Heart left ventricle (tissue), 16 donors: ENCODE data around the gene YIF1B. TPM values are rescaled to one million over a fixed set of nuclear protein-coding genes. Genes with fewer than 3 reads are reported as not detected.
A peak's percentile ranks its signal among the peaks of the same experiment; 100 is the strongest.

Experiments
- ATAC-seq, 4 donors: fragments of 200-7000 bp; cut with Tn5 transposase; one replicate each; pipeline ENCODE4 v1.9.1; 2020 to 2022; ENCODE audit warnings: moderate library complexity in 4 of 4, mild to moderate bottlenecking in 3 of 4, moderate number of reproducible peaks in 1 of 4
- DNase-seq, 5 donors: peaks; one replicate each; pipeline ENCODE4 v3.0.0-alpha.2; 2020
- H3K27ac ChIP-seq, 12 donors: fragments of 200-600 bp; sonication (generic) in 4 of 12; one replicate each; pipeline versions ENCODE4 v1.5.0 to v1.8.0; 2016 to 2022; ENCODE audit warnings: mild to moderate bottlenecking in 2 of 12
- H3K27me3 ChIP-seq, 9 donors: fragments of 200-600 bp; sonication (generic) in 2 of 9; one replicate each; pipeline versions ENCODE4 v1.5.1 to v1.8.0; 2016 to 2022; ENCODE audit warnings: mild to moderate bottlenecking in 3 of 9
- H3K36me3 ChIP-seq, 9 donors: fragments of 200-600 bp; sonication (generic) in 2 of 9; one replicate each; pipeline versions ENCODE4 v1.5.0 to v1.8.0; 2018 to 2022; ENCODE audit warnings: mild to moderate bottlenecking in 2 of 9
- H3K4me1 ChIP-seq, 12 donors: fragments of 200-600 bp; sonication (generic) in 4 of 12; one replicate each; pipeline versions ENCODE4 v1.5.0 to v1.8.0; 2016 to 2022; ENCODE audit warnings: mild to moderate bottlenecking in 3 of 12
- H3K4me3 ChIP-seq, 12 donors: fragments of 200-600 bp; sonication (generic) in 4 of 12; one replicate each; pipeline versions ENCODE4 v1.5.0 to v1.8.0; 2017 to 2022; ENCODE audit warnings: mild to moderate bottlenecking in 9 of 12, moderate library complexity in 4 of 12
- H3K9me3 ChIP-seq, 12 donors: fragments of 200-600 bp; sonication (generic) in 4 of 12; one replicate each; pipeline versions ENCODE4 v1.5.0 to v1.8.0; 2016 to 2022; ENCODE audit warnings: mild to moderate bottlenecking in 1 of 12
- CTCF ChIP-seq, 12 donors: fragments of 200-600 bp; sonication (generic) in 4 of 12; IDR thresholded peaks; one replicate each; pipeline versions ENCODE4 v1.5.0 to v1.8.0; 2018 to 2022; ENCODE audit warnings: antibody characterized with exemption in 12 of 12, mild to moderate bottlenecking in 5 of 12
- POLR2A ChIP-seq, 2 donors: fragments of 450-650 bp; IDR thresholded peaks; one replicate each; pipeline ENCODE4 v1.6.1; 2017; ENCODE audit warnings: antibody characterized with exemption in 2 of 2, mild to moderate bottlenecking in 2 of 2, moderate library complexity in 2 of 2
- WGBS, 4 donors: extraction: QIAGEN DNeasy Blood & Tissue Kit in 2 of 4; methylation state at CpG; one replicate each; pipeline versions ENCODE4 v1.1.5 to v1.1.7; 2013 to 2018; 5-methylcytosine and 5-hydroxymethylcytosine counted together
- intact Hi-C, 10 donors: fragments of 100-400 bp; cut with DNase I; formaldehyde crosslinking; loops; one replicate each; pipeline versions ENCODE4 v1.11.1 to v1.14.2; 2022
- polyA plus RNA-seq, 2 donors: library from polyadenylated mRNA; stranded (reverse); fragments of 200-250 nt; gene quantifications; one replicate each; pipeline ENCODE4 v1.2.3, GENCODE V29; 2013
- total RNA-seq, 9 donors: library from RNA; depleted of rRNA in 2 of 9; stranded (reverse); fragments of >200 nt in 2 of 9; fragmentation: NEBNext Ultra II Directional in 3 of 9; extraction: Animal tissue kit (Norgen Biotek cat#: 25700) in 3 of 9; gene quantifications; one replicate each; pipeline versions ENCODE4 v1.1.0 to v1.2.4, GENCODE V29; 2016 to 2023
- donor health status: ischemic (EF 13 %, LVEDD 7.1; RV severe dilation, severe dysfunction).
- donor health status: healthy with polysubstance abuse.
- donor health status: DM: no; HTN: yes; CAD: no.
- donor health status: DM: no; HTN: no; CAD: no.
- donor health status: ischemic (EF 25% LVEDD 6.9; RV normal size, moderate dysfunction).
- donor health status: ischemic (EF 25% LVEDD 5.7; RV mildly dilated, moderate dysfunction).
- donor health status: healthy.
- donor health status: DM: yes; HTN: yes; CAD: no.
- donor health status: ischemic (EF 35%, LVEDD 5.7; RV mildly dilated, moderate dysfunction).
- donor health status: nonischemic (EF 11% LVEDD 7.7; RV severe dilation, severe dysfunction).
- donor health status: DM: yes; HTN: yes; CAD: no.
- donor health status: PGD.
- donor health status: ischemic (EF 29% LVEDD 5.4; RV normal size, mild dysfunction).
- donor health status: nonischemic (EF 23%, LVEDD 6.1; RV moderate dilation, normal function).

Gene YIF1B
- total and polyA plus RNA-seq, 11 donors, result 26.4 to 113 (median 32.5) TPM

- H3K36me3 ChIP-seq, result no peaks in the 10 kb centered on the region
- 21 to 29% (median 25%) methylated on average over 8 to 9 of the region's 9 CpGs for WGBS, 4 donors
- peak overlapping the region in 6 of 12 donors; percentile 17 to 45 (median 33) for H3K27ac ChIP-seq
- ATAC-seq, result peak in 3 of 4 donors; percentile 42 to 60 (median 50)
- peaks cover 4 to 52% (median 33%) of the 10 kb centered on the region in 12 donors for H3K4me1 ChIP-seq
- no peaks in the 10 kb centered on the region for H3K27me3 ChIP-seq
- no peak overlapping the region for H3K4me3 ChIP-seq
- H3K9me3 ChIP-seq, result no peaks in the 10 kb centered on the region
- peak in 4 of 5 donors; percentile 51 to 60 (median 55) for DNase-seq
- TF ChIP-seq CTCF (IDR thresholded peaks at IDR 0.05) (no peak), POLR2A (IDR thresholded peaks at IDR 0.05) (no peak)
- intact Hi-C loops, result loop anchor here in 4 of 10 donors (5.0 kb wide), 3 partner anchors 38 to 48 kb away; partner anchors contain the start of genes KCNK6 (in 2 of the 4) and YIF1B (in 2 of the 4)
Observed at GRCh38 chr19:38274739-38275138, 41.0 kb downstream of the YIF1B start.

- intact Hi-C loops, result no loop called here
- Histone ChIP-seq H3K27ac (no peak overlapping the region), H3K4me1 (peaks cover 4 to 40% (median 26%) of the 10 kb centered on the region in 12 donors), H3K36me3 (no peaks in the 10 kb centered on the region), H3K27me3 (no peaks in the 10 kb centered on the region), H3K4me3 (no peak overlapping the region), H3K9me3 (no peaks in the 10 kb centered on the region)
- DNase-seq, result no peak
- TF ChIP-seq POLR2A (IDR thresholded peaks at IDR 0.05), result no peak
- 69 to 81% (median 74%) methylated on average over 2 of the region's 2 CpGs for WGBS, 4 donors
- ATAC-seq, result no peak
Observed at GRCh38 chr19:38273499-38273898, 42.2 kb downstream of the YIF1B start.

- peaks cover 0 to 16% (median 12%) of the 10 kb centered on the region in 12 donors for H3K4me1 ChIP-seq
- no peaks in the 10 kb centered on the region for H3K36me3 ChIP-seq
- intact Hi-C loops, result no loop called here
- H3K27ac ChIP-seq, result no peak overlapping the region
- H3K9me3 ChIP-seq, result no peaks in the 10 kb centered on the region
- H3K4me3 ChIP-seq, result no peak overlapping the region
- WGBS, 4 donors, result 68 to 85% (median 82%) methylated on average over 5 of the region's 5 CpGs
- DNase-seq, result no peak
- no peak for TF ChIP-seq CTCF (IDR thresholded peaks at IDR 0.05)
- no peak for TF ChIP-seq POLR2A (IDR thresholded peaks at IDR 0.05)
- ATAC-seq, result no peak
- H3K27me3 ChIP-seq, result no peaks in the 10 kb centered on the region
Observed at GRCh38 chr19:38270587-38271167, 45.1 kb downstream of the YIF1B start.

GRCh38 chr19:38268539-38268938 lies 47.2 kb downstream of the YIF1B start:
- 72 to 96% (median 78%) methylated on average over 8 of the region's 8 CpGs for WGBS, 4 donors
- TF ChIP-seq POLR2A (IDR thresholded peaks at IDR 0.05), result no peak
- no peak for TF ChIP-seq CTCF (IDR thresholded peaks at IDR 0.05)
- no peak for DNase-seq
- H3K27ac ChIP-seq, result no peak overlapping the region
- no peak overlapping the region for H3K4me3 ChIP-seq
- H3K36me3 ChIP-seq, result no peaks in the 10 kb centered on the region
- H3K27me3 ChIP-seq, result no peaks in the 10 kb centered on the region
- ATAC-seq, result no peak
- H3K9me3 ChIP-seq, result no peaks in the 10 kb centered on the region
- intact Hi-C loops, result no loop called here
- peaks cover 4 to 19% (median 11%) of the 10 kb centered on the region in 12 donors for H3K4me1 ChIP-seq
